ENCODE measurements around the gene ZER1.

DNA sequence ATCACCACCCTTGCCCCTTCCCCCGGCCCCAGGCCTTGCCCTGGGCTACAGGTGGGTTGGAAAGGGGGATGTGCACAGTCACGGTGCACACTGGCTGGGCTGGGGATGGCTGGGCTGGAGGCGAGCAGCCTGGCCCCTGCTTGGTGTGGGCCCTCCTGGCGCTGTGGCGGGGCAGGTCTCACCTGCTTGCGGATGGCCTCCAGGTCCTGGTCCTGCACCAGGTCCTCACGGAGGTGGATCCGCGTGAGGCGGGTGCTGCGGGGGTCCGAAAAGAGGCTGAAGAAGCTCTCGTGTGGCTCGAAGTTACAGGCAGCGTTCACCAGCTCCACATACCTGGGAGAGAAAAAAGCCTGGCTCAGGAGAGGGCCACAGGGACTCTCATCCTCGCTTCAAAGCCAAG lies 18.1 kb downstream of the ZER1 start:
- no peak for TF ChIP-seq SMC3 (IDR thresholded peaks at IDR 0.05; ENCODE audit: low read depth, low read length)
- TF ChIP-seq POLR2A (IDR thresholded peaks at IDR 0.05; ENCODE audit: low read depth, low read length): no peak
- TF ChIP-seq FOS (IDR thresholded peaks at IDR 0.05; ENCODE audit: low read depth, low read length): no peak
- TF ChIP-seq, protein P1, sequence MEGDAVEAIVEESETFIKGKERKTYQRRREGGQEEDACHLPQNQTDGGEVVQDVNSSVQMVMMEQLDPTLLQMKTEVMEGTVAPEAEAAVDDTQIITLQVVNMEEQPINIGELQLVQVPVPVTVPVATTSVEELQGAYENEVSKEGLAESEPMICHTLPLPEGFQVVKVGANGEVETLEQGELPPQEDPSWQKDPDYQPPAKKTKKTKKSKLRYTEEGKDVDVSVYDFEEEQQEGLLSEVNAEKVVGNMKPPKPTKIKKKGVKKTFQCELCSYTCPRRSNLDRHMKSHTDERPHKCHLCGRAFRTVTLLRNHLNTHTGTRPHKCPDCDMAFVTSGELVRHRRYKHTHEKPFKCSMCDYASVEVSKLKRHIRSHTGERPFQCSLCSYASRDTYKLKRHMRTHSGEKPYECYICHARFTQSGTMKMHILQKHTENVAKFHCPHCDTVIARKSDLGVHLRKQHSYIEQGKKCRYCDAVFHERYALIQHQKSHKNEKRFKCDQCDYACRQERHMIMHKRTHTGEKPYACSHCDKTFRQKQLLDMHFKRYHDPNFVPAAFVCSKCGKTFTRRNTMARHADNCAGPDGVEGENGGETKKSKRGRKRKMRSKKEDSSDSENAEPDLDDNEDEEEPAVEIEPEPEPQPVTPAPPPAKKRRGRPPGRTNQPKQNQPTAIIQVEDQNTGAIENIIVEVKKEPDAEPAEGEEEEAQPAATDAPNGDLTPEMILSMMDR (conservative IDR thresholded peaks at IDR 0.05; ENCODE audit: low read depth, low read length): no peak
- no peak for TF ChIP-seq RFX5 (IDR thresholded peaks at IDR 0.05; ENCODE audit: low read depth, low read length)
- no peak for TF ChIP-seq MXI1 (IDR thresholded peaks at IDR 0.05; ENCODE audit: borderline replicate concordance, low read depth, low read length)
- TF ChIP-seq MAZ (IDR thresholded peaks at IDR 0.05; ENCODE audit: borderline replicate concordance, low read depth, low read length): no peak
- no peak for TF ChIP-seq RCOR1 (IDR thresholded peaks at IDR 0.05; ENCODE audit: insufficient replicate concordance, low read length)
- TF ChIP-seq, protein P2, sequence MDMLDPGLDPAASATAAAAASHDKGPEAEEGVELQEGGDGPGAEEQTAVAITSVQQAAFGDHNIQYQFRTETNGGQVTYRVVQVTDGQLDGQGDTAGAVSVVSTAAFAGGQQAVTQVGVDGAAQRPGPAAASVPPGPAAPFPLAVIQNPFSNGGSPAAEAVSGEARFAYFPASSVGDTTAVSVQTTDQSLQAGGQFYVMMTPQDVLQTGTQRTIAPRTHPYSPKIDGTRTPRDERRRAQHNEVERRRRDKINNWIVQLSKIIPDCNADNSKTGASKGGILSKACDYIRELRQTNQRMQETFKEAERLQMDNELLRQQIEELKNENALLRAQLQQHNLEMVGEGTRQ (IDR thresholded peaks at IDR 0.05; ENCODE audit: low read depth, low read length): no peak
- TF ChIP-seq RAD21 (IDR thresholded peaks at IDR 0.05; ENCODE audit: low read length): no peak
- no peak for TF ChIP-seq CEBPB (IDR thresholded peaks at IDR 0.05; ENCODE audit: low read depth, low read length)
- no peak for TF ChIP-seq BHLHE40 (IDR thresholded peaks at IDR 0.05; ENCODE audit: low read depth, low read length)
- no peak for TF ChIP-seq NFE2L2 (IDR thresholded peaks at IDR 0.05; ENCODE audit: low read depth, low read length)
